GM18499 (cell line): ENCODE measurements around the gene KCNJ16.

Experiments
- ATAC-seq: cut with Tn5 transposase; IDR thresholded peaks from one replicate; pipeline ENCODE4 v1.9.1; 2021; ENCODE audit warnings: moderate number of reproducible peaks; ENCODE audit not compliant: insufficient read depth, unreplicated experiment

Gene KCNJ16

GRCh38 chr17:70067134-70067533 is 7.9 kb upstream of the KCNJ16 start:
- no peak for ATAC-seq

- no peak for ATAC-seq
These were observed 4.6 kb upstream of the KCNJ16 start for GRCh38 chr17:70070305-70071027.

GRCh38 chr17:70071127-70071526 is 3.9 kb upstream of the KCNJ16 start:
- no peak for ATAC-seq

DNA sequence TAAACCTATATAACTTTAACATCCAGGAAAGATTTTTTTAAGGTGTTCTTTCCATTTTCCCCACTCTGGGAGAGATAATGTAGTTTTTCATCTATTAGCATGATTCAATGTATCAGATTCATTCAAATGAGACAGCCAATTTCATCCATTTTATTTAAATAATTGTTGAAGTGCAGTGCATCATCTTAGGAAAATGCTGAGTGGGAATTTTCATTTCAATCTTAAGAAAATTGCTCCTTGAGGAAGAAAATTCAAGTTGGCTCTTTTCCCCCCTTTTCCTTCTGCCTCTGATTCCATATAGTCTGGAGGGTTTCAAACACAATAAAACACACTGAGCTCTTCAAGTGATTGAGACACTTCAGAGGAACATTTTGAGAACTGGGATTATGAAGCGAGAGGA is 3.4 kb upstream of the KCNJ16 start:
- ATAC-seq, result no peak

- no peak for ATAC-seq
These were observed 2.3 kb upstream of the KCNJ16 start for GRCh38 chr17:70072546-70073309.

DNA sequence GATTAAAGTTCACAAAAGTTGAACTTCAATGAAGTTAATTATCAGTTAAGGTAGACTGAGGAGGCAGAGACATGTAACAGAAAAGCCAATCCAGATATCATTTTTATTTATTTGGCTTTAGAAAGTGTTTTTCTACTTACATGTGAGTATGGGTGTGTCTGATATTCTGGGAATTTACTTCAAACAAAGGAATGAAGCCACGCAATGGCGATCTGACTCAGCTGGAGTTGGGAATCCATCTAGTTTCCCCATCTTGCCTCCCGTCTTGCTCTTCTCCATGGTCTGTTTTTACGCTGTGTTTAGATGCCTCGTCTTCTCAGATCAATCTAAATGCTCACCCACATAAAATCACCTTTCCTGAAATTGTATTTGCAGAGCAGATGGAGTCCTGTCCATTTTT is 1.7 kb upstream of the KCNJ16 start:
- no peak for ATAC-seq

GRCh38 chr17:70073799-70074198 is 1.2 kb upstream of the KCNJ16 start:
- no peak for ATAC-seq

DNA sequence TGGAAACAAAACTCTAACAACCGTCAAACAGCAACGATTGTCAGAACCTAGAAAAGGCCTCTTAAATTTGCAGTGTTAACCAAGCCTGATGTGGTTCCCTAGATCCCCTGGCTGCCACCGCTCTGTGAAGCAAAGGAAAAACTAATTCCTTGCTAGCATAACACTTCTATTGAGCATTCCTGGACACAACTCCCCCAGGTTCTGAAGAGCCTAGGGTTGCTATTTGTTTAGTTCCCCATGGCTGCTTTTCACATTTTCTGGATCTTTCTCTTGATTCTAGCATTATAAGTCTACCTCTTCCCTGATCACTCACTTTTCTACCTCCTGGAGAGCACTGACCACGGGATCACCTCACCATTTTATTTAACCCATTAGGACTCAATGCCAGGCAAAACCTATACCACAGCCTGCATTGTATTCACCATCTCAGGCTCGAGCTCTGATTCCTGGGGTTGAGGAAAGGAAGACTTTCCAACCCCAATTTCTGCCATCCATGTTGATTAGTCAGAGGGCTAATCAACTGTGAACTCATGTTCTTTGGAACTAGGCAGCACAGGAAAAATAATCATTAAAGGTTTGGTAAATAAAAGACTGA is 692 bp upstream of the KCNJ16 start:
- ATAC-seq, result no peak

DNA sequence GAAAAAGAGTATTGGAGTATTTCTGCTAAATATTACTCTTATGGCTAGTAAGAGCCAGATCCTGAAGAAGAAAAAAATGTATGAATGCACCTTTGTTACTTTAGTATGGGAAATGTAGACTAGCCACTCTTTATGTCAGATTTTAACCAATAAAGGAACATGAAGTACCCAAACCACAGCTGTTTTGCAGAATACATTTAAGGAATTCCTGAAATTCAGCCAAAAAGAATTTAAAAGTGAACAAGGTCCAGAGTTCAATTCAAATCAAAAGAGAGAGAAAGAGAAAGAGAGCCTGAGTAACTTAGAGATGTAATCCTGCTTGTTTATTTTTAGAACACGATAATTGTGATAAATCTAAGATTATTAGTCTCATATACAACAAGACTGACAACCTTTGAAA is 1.2 kb downstream of the KCNJ16 start:
- ATAC-seq, result no peak

DNA sequence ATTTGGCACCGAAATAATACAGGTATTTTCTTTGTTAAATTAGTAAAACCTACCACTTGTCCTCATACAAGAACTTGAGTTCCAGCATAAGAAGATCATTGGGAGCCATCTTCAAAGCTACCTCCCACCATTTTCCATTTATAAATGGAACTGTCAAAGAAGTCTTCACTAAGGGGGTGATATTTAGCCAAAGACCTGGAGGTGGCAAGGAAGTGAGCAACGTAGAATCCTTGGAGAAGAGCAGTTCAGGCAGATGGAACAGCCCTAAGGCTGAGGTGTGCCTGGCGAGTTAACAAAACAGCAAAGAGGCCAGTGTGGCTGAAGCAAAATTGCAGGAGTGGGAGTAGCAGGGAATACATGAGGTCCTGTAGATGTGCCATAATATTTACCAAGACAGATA is 1.8 kb downstream of the KCNJ16 start:
- ATAC-seq, result no peak

GRCh38 chr17:70078549-70078948 is 3.5 kb downstream of the KCNJ16 start:
- ATAC-seq, result no peak

DNA sequence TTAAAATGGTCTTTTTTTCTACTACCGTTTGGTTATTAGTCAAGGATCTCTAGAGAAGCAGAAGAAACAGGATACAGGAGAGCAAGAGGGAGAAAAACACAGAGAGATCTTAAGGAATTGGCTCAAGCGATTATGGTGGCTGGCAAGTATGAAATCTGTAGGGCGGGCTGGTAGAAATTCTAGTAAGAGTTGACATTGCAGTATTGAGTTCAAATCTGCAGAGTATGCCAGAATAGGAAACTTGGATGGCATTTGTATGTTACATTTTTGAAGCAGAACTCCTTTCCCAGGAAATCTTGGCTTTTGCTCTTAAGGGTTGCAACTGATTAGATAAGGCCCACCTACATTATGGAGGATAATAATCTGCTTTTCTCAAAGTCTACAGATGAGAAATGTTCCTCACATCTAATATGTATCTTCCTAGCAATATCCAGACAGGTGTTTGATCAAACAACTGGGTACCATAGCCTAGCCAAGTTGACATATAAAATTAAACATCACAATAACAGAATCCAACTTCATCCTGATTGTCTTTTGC is 4.0 kb downstream of the KCNJ16 start:
- no peak for ATAC-seq

- ATAC-seq, result no peak
These were observed 5.7 kb downstream of the KCNJ16 start for GRCh38 chr17:70080541-70081347.

- ATAC-seq, result no peak
These were observed 6.9 kb downstream of the KCNJ16 start for GRCh38 chr17:70081885-70082284.

- ATAC-seq, result no peak
These were observed 9.5 kb downstream of the KCNJ16 start for GRCh38 chr17:70084476-70084875.

- no peak for ATAC-seq
These were observed 11.5 kb downstream of the KCNJ16 start for GRCh38 chr17:70086516-70086915.

DNA sequence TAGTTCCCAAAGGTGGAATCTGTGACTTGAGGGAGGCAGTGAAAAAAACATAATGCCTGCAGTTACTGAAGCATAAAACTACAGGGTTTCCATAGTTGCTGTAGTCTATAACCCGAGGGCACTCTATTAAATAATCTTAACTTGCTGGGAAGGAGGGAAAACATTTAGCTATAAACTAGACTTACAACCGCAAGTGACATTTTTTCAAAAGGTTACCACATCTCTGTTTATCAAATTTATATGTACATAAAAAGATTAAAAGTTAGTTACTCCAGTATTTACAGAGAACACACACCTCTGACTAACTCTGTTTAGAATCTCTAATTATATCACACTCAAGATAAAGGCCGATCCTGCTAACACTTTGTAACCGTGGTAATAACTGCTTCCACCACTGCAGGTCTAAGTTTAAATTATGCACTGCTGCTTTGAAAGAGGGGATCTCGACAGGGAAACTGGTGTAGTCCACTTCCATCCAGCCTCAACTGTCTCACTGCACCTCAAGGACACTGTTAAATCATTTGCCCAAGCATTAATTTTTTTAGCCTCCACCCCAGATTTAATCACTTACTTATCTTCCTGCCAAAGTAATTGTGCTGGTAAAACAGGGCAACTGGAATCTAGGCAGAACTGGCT is 14.6 kb downstream of the KCNJ16 start:
- no peak for ATAC-seq

- no peak for ATAC-seq
These were observed 16.1 kb downstream of the KCNJ16 start for GRCh38 chr17:70091005-70091568.

- no peak for ATAC-seq
These were observed 16.7 kb downstream of the KCNJ16 start for GRCh38 chr17:70091696-70092095.

DNA sequence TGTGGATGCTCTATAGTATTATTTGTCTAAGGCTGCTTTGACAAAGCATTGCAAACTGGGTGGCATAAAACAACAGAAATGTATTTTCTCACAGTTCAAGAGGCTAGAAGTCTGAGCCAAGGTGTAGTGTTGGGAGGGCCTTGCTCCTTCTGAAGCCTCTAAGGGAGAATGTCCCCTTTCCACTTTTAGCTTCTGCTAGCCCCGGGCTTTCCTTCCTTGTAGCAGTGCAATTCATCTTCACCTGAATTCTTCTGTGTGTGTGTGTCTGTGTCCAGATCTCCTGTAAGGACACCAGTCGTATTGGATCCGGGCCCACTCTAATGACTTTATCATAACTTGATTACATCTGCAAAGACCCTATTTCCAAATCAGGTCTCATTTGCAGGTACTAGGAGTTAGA is 18.1 kb downstream of the KCNJ16 start:
- no peak for ATAC-seq
